ENCODE results near the gene TEAD1. TPM values are rescaled to one million over a fixed set of nuclear protein-coding genes. Genes with fewer than 3 reads are reported as not detected.

TEAD1 gene
- total and polyA plus RNA-seq, 9 of the 15 experiments (the other 6 are each of a cell fraction or from before 2014, with no cell fraction given) = 1.7 to 17.7 (median 10.8) TPM

DNA sequence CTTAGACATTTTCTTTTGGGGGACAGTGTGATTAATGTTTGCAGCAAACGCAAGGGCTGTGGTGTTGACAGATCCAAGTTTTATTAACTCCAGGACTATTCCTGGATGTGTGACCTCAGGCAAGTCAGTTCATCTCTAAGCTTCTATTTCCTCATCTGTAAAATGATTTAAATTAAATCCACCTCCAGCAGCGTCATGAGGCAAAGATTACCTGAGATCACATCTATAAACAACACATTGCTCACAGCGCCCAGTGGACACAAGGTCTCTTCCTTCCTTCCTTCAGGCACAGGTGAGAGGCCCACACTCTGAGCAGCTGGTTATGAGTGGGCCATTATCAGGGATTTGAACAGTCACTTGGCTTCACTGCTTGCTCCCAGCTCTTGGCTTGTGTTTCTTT, 223.6 kb downstream of the TEAD1 start:
- peaks cover 11% of the 10 kb centered on the region; the same call in 2 of the 3 replicates for H3K36me3 ChIP-seq (ENCODE audit: control insufficient read depth, insufficient read depth, low read length)
- TF ChIP-seq, protein P1, sequence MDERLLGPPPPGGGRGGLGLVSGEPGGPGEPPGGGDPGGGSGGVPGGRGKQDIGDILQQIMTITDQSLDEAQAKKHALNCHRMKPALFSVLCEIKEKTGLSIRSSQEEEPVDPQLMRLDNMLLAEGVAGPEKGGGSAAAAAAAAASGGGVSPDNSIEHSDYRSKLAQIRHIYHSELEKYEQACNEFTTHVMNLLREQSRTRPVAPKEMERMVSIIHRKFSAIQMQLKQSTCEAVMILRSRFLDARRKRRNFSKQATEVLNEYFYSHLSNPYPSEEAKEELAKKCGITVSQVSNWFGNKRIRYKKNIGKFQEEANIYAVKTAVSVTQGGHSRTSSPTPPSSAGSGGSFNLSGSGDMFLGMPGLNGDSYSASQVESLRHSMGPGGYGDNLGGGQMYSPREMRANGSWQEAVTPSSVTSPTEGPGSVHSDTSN (CRISPR knock-in tag; IDR thresholded peaks at IDR 0.05; ENCODE audit: low read depth) = no peak
- TF ChIP-seq, protein P1 (tag; conservative IDR thresholded peaks at IDR 0.05; ENCODE audit: low read depth) = 0 out of 2 replicates have a peak, but pooled peaks have one; percentile 26
- no peak for TF ChIP-seq RCOR1 (IDR thresholded peaks at IDR 0.05; ENCODE audit: borderline replicate concordance in 1 of 2, low read depth in 2 of 2, low read length in 2 of 2)
- no peak overlapping the region for H3K27ac ChIP-seq (ENCODE audit: extremely low read depth, low read depth, low read length)
- no peaks in the 10 kb centered on the region for H3K9me1 ChIP-seq (ENCODE audit: control insufficient read depth, insufficient read depth, low read length)
- H3K4me1 ChIP-seq (replicated peaks in 1 of 2; ENCODE audit: control insufficient read depth in 2 of 2, insufficient read depth in 2 of 2, low read length in 2 of 2) = peaks cover 0 to 3% of the 10 kb centered on the region in 2 experiments; a peak in 1 of 5 replicates
- no TSS peak for BruUV-seq (replicated peaks)
- H3K9ac ChIP-seq (ENCODE audit: insufficient read depth in 1 of 2, low read depth in 2 of 2, low read length in 2 of 2) = no peak overlapping the region
- in situ Hi-C loops (cut with MboI) = no loop called here
- 46% methylated on average over 3 of the region's 3 CpGs for WGBS (ENCODE audit: insufficient coverage, low coverage, missing lambda C conversion rate)
- no peak overlapping the region for H3K4me2 ChIP-seq (ENCODE audit: insufficient read depth, low read length)
- POLR2A ChIA-PET = no interaction called here
- H4K20me1 ChIP-seq (replicated peaks; ENCODE audit: control insufficient read depth, insufficient read depth, low read length) = no peaks in the 10 kb centered on the region
- ATAC-seq (no peak), FAIRE-seq (no peak), DNase-seq (ENCODE audit: extremely low read depth in 1 of 4, low spot score in 3 of 4) (no peak)
- H3K4me3 ChIP-seq = no peak overlapping the region
- no peak overlapping the region for H2AFZ ChIP-seq (ENCODE audit: low read depth, low read length)
- intact Hi-C loops (cut with micrococcal nuclease) = no loop called here
- CTCF ChIA-PET (ENCODE audit: low intra/inter-chr PET ratio) = no interaction called here
- no peaks in the 10 kb centered on the region for H3K79me2 ChIP-seq (ENCODE audit: control insufficient read depth, insufficient read depth, low read length)
- no peaks in the 10 kb centered on the region for H3K27me3 ChIP-seq (ENCODE audit: control insufficient read depth in 2 of 2, insufficient read depth in 2 of 2, low read length in 2 of 2)
- H3K9me3 ChIP-seq (replicated peaks; ENCODE audit: control insufficient read depth, insufficient read depth, low read depth, low read length) = no peaks in the 10 kb centered on the region
